Esophagus muscularis mucosa (tissue), 3 donors: ENCODE data around the gene TNRC6C.

Experiments
- CTCF ChIP-seq, 3 experiments: fragments of 200-600 bp in 2 of 3; fragments of 450-650 bp in 1 of 3; sonication (generic) in 2 of 3; IDR thresholded peaks; one replicate each; pipeline ENCODE4 v1.5.1; 2017 to 2019; ENCODE audit warnings: antibody characterized with exemption in 3 of 3, mild to moderate bottlenecking in 2 of 3, moderate library complexity in 1 of 3
- EP300 ChIP-seq: sonication (generic); formaldehyde crosslinking; IDR thresholded peaks from one replicate; pipeline ENCODE4 v1.6.1; 2017; ENCODE audit warnings: antibody characterized with exemption

- TF ChIP-seq EP300 (no peak), CTCF (IDR thresholded peaks at IDR 0.05) (no peak)
These were observed 49.1 kb downstream of the TNRC6C start for GRCh38 chr17:78007647-78008046.
